ENCODE data around the gene KCNK4.

The KCNK4 gene

GRCh38 chr11:64256300-64256699, 34.8 kb upstream of the KCNK4 start:
- Histone ChIP-seq H3K27ac (no peak overlapping the region), H3K4me3 (no peak overlapping the region), H3K9me3 (replicated peaks in 1 of 11) (no peaks in the 10 kb centered on the region), H3K4me1 (peaks cover 19 to 29% (median 25%) of the 10 kb centered on the region in 10 experiments), H3K27me3 (no peaks in the 10 kb centered on the region), H3K36me3 (peaks cover 65 to 78% (median 70%) of the 10 kb centered on the region in 11 experiments), H3K9ac (peak overlapping the region in 1 of 11 experiments; percentile 26; a peak in 2 of 22 replicates), H4K20me1 (peaks cover 17 to 81% (median 31%) of the 10 kb centered on the region in 11 experiments; a peak in 19 of 22 replicates), H3K4me2 (no peak overlapping the region)
- TF ChIP-seq Cebpa-rat (IDR thresholded peaks at IDR 0.05) = no peak

- Histone ChIP-seq H3K36me3 (peaks cover 84 to 99% (median 90%) of the 10 kb centered on the region in 11 experiments), H3K27me3 (no peaks in the 10 kb centered on the region)
- no peak for TF ChIP-seq Cebpa-rat (IDR thresholded peaks at IDR 0.05)
Observed at GRCh38 chr11:64258356-64258755, 32.7 kb upstream of the KCNK4 start.

GRCh38 chr11:64258946-64259532, 32.1 kb upstream of the KCNK4 start:
- Histone ChIP-seq H3K4me3 (no peak overlapping the region), H3K4me2 (no peak overlapping the region), H3K4me1 (peaks cover 17 to 31% (median 20%) of the 10 kb centered on the region in 10 experiments), H3K27ac (no peak overlapping the region), H3K9ac (no peak overlapping the region), H3K27me3 (no peaks in the 10 kb centered on the region), H3K9me3 (replicated peaks in 1 of 11) (no peaks in the 10 kb centered on the region), H4K20me1 (peaks cover 0 to 85% (median 15%) of the 10 kb centered on the region in 11 experiments; a peak in 17 of 22 replicates), H3K36me3 (peaks cover 91 to 100% (median 97%) of the 10 kb centered on the region in 11 experiments)
- TF ChIP-seq Cebpa-rat (IDR thresholded peaks at IDR 0.05) = no peak

More at GRCh38 chr11:64258356-64258755, 32.7 kb upstream of the KCNK4 start:
- no peak overlapping the region for H3K4me2 ChIP-seq
- no peak overlapping the region for H3K4me3 ChIP-seq
- no peaks in the 10 kb centered on the region for H3K9me3 ChIP-seq (replicated peaks in 1 of 11)
- H3K27ac ChIP-seq = no peak overlapping the region
- no peak overlapping the region for H3K9ac ChIP-seq
- H3K4me1 ChIP-seq = peaks cover 17 to 32% (median 22%) of the 10 kb centered on the region in 10 experiments
- peaks cover 5 to 90% (median 22%) of the 10 kb centered on the region in 11 experiments; a peak in 19 of 22 replicates for H4K20me1 ChIP-seq

GRCh38 chr11:64259533-64260067, 31.5 kb upstream of the KCNK4 start:
- H3K4me2 ChIP-seq = no peak overlapping the region
- peaks cover 86 to 100% (median 96%) of the 10 kb centered on the region in 11 experiments for H3K36me3 ChIP-seq
- H3K4me1 ChIP-seq = peaks cover 19 to 31% (median 22%) of the 10 kb centered on the region in 10 experiments
- 0 out of 22 replicates have a peak overlapping the region, but pooled peaks of 1 of the 11 experiments have one; percentile 9 for H3K9ac ChIP-seq
- H4K20me1 ChIP-seq = peaks cover 0 to 85% (median 9%) of the 10 kb centered on the region in 11 experiments; a peak in 13 of 22 replicates
- no peaks in the 10 kb centered on the region for H3K27me3 ChIP-seq
- H3K27ac ChIP-seq = no peak overlapping the region
- H3K9me3 ChIP-seq (replicated peaks in 1 of 11) = no peaks in the 10 kb centered on the region
- no peak for TF ChIP-seq Cebpa-rat (IDR thresholded peaks at IDR 0.05)
- H3K4me3 ChIP-seq = no peak overlapping the region

- H3K4me2 ChIP-seq = no peak overlapping the region
- H3K9me3 ChIP-seq (replicated peaks in 1 of 11) = no peaks in the 10 kb centered on the region
- no peak overlapping the region for H3K4me3 ChIP-seq
- 0 out of 22 replicates have a peak overlapping the region, but pooled peaks of 1 of the 11 experiments have one; percentile 9 for H3K9ac ChIP-seq
- H3K4me1 ChIP-seq = peaks cover 24 to 35% (median 29%) of the 10 kb centered on the region in 10 experiments
- no peak for TF ChIP-seq Cebpa-rat (IDR thresholded peaks at IDR 0.05)
- H4K20me1 ChIP-seq = peaks cover 0 to 81% (median 7%) of the 10 kb centered on the region in 11 experiments; a peak in 10 of 22 replicates
- H3K27ac ChIP-seq = no peak overlapping the region
- H3K36me3 ChIP-seq = peaks cover 81 to 99% (median 92%) of the 10 kb centered on the region in 11 experiments
- H3K27me3 ChIP-seq = no peaks in the 10 kb centered on the region
Observed at GRCh38 chr11:64260147-64260708, 30.9 kb upstream of the KCNK4 start.

GRCh38 chr11:64261556-64262080, 29.5 kb upstream of the KCNK4 start:
- Histone ChIP-seq H3K27me3 (no peaks in the 10 kb centered on the region), H3K4me3 (no peak overlapping the region), H3K9me3 (replicated peaks in 1 of 11) (no peaks in the 10 kb centered on the region), H3K27ac (no peak overlapping the region), H4K20me1 (peaks cover 0 to 81% (median 1%) of the 10 kb centered on the region in 11 experiments; a peak in 8 of 22 replicates), H3K36me3 (peaks cover 72 to 99% (median 92%) of the 10 kb centered on the region in 11 experiments), H3K9ac (peak overlapping the region in 1 of 11 experiments; percentile 27; a peak in 1 of 22 replicates), H3K4me2 (no peak overlapping the region; a peak in 2 of 22 replicates), H3K4me1 (peaks cover 38 to 49% (median 43%) of the 10 kb centered on the region in 10 experiments)
- TF ChIP-seq Cebpa-rat (IDR thresholded peaks at IDR 0.05) = no peak

- H3K9ac ChIP-seq = peak overlapping the region in 9 of 11 experiments; percentile 22 to 62 (median 42); a peak in 9 of 22 replicates
- H4K20me1 ChIP-seq = peaks cover 0 to 74% (median 0%) of the 10 kb centered on the region in 11 experiments; a peak in 8 of 22 replicates
- H3K36me3 ChIP-seq = peaks cover 64 to 98% (median 86%) of the 10 kb centered on the region in 11 experiments
- H3K27ac ChIP-seq = peak overlapping the region in 6 of 11 experiments; percentile 21 to 67 (median 39); a peak in 9 of 22 replicates
- H3K9me3 ChIP-seq (replicated peaks in 1 of 11) = no peaks in the 10 kb centered on the region
- H3K27me3 ChIP-seq = no peaks in the 10 kb centered on the region
- H3K4me3 ChIP-seq = no peak overlapping the region
- peak overlapping the region in 9 of 11 experiments; percentile 30 to 68 (median 48); a peak in 15 of 22 replicates for H3K4me2 ChIP-seq
- H3K4me1 ChIP-seq = peaks cover 46 to 57% (median 51%) of the 10 kb centered on the region in 10 experiments
- no peak for TF ChIP-seq Cebpa-rat (IDR thresholded peaks at IDR 0.05)
Observed at GRCh38 chr11:64262271-64263002, 28.7 kb upstream of the KCNK4 start.
